MM.1S (cell line): ENCODE measurements around the gene SURF2.

Experiments used
- DNase-seq: peaks from one replicate; pipeline ENCODE4 v3.0.0-alpha.2; 2015
- H2AFZ ChIP-seq: fragments of 300-600 bp; sonication (generic); 2 replicates; pipeline ENCODE4 v1.6.0; 2016; ENCODE audit warnings: antibody characterized with exemption, low read length
- H3F3A ChIP-seq: fragments of 300-600 bp; sonication (generic); 2 replicates; pipeline ENCODE4 v1.6.1; 2016; ENCODE audit warnings: mild to moderate bottlenecking, antibody characterized with exemption, low read length, moderate library complexity, mixed read lengths; ENCODE audit not compliant: insufficient read depth
- H3K27ac ChIP-seq: fragments of 300-600 bp; sonication (generic); 2 replicates; pipeline ENCODE4 v1.5.1; 2016; ENCODE audit warnings: mild to moderate bottlenecking, low read length
- H3K27me3 ChIP-seq: fragments of 300-600 bp; sonication (generic); replicated peaks from 2 replicates; pipeline ENCODE4 v1.6.0; 2016; ENCODE audit warnings: low read length; ENCODE audit not compliant: insufficient read depth
- H3K36me3 ChIP-seq: fragments of 300-600 bp; sonication (generic); replicated peaks from 2 replicates; pipeline ENCODE4 v1.6.1; 2016; ENCODE audit warnings: mild to moderate bottlenecking, low read length, mixed read lengths; ENCODE audit not compliant: insufficient read depth
- H3K4me1 ChIP-seq: fragments of 300-600 bp; sonication (generic); 2 replicates; pipeline ENCODE4 v1.6.1; 2016; ENCODE audit warnings: low read length, mixed read lengths
- H3K4me2 ChIP-seq: fragments of 300-600 bp; sonication (generic); 2 replicates; pipeline ENCODE4 v1.6.0; 2016; ENCODE audit warnings: low read depth, low read length
- H3K4me3 ChIP-seq: fragments of 300-600 bp; sonication (generic); 2 replicates; pipeline ENCODE4 v1.5.1; 2016; ENCODE audit warnings: low read length, mixed read lengths
- H3K79me2 ChIP-seq: fragments of 300-600 bp; sonication (generic); 2 replicates; pipeline ENCODE4 v1.6.1; 2016; ENCODE audit warnings: mixed run types, low read length, mixed read lengths
- H3K9ac ChIP-seq: fragments of 300-600 bp; sonication (generic); 2 replicates; pipeline ENCODE4 v1.6.1; 2016; ENCODE audit warnings: low read length, mixed read lengths
- H3K9me2 ChIP-seq: fragments of 300-600 bp; sonication (generic); replicated peaks from 2 replicates; pipeline ENCODE4 v1.6.1; 2016; ENCODE audit warnings: mild to moderate bottlenecking, low read length, mixed read lengths; ENCODE audit not compliant: insufficient read depth
- H3K9me3 ChIP-seq: fragments of 300-600 bp; sonication (generic); replicated peaks from 2 replicates; pipeline ENCODE4 v1.6.1; 2016; ENCODE audit warnings: mild to moderate bottlenecking, low read length, mixed read lengths; ENCODE audit not compliant: insufficient read depth
- H4K20me1 ChIP-seq: fragments of 300-600 bp; sonication (generic); 2 replicates; pipeline ENCODE4 v1.6.1; 2016; ENCODE audit warnings: mild to moderate bottlenecking, low read length, moderate library complexity, mixed read lengths; ENCODE audit not compliant: insufficient read depth
- CTCF ChIP-seq: fragments of 300-600 bp; sonication (generic); IDR thresholded peaks from 2 replicates; pipeline ENCODE4 v1.5.1; 2016; ENCODE audit warnings: antibody characterized with exemption, low read length, mixed read lengths
- EZH2 ChIP-seq: fragments of 300-600 bp; sonication (generic); optimal IDR thresholded peaks from 2 replicates; pipeline ENCODE3; 2017; ENCODE audit warnings: low read depth, mild to moderate bottlenecking, antibody characterized with exemption, low read length, mixed read lengths
- EZH2phosphoT487 ChIP-seq: fragments of 300-600 bp; sonication (generic); IDR thresholded peaks from 2 replicates; pipeline ENCODE4 v1.6.1; 2018; ENCODE audit warnings: antibody characterized with exemption, low read length

SURF2 gene

DNA sequence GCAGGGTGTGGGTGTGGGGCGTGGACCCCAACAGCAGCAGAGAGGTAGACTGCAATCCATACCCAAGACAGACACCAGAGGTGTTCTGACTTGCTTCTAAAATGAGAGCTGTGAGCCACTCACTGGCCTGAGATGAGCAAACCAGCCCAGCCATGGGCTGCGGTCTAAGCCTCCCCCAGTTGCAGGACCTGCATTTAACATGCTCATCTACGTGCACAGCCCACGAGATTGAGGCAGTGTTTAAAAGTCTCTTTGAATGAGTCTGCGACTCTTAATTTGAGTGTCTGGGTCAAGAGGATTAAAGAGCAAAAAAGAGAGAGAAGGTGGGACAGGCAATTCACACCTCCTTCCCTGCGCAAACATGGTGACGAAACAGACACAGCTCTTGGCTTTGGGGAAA is 13.6 kb downstream of the SURF2 start:
- no peak overlapping the region for H3K4me2 ChIP-seq
- TF ChIP-seq EZH2phosphoT487: no peak
- no peak for TF ChIP-seq CTCF
- TF ChIP-seq EZH2: no peak
- H3K36me3 ChIP-seq: peaks cover 8% of the 10 kb centered on the region; the same call in 1 of the 2 replicates
- H3K4me3 ChIP-seq: no peak overlapping the region
- peaks cover 99% of the 10 kb centered on the region for H3K79me2 ChIP-seq
- no peaks in the 10 kb centered on the region for H3F3A ChIP-seq
- H4K20me1 ChIP-seq: peaks cover 47% of the 10 kb centered on the region
- no peaks in the 10 kb centered on the region for H3K4me1 ChIP-seq
- no peaks in the 10 kb centered on the region for H3K9me3 ChIP-seq
- no peak overlapping the region for H3K27ac ChIP-seq
- H2AFZ ChIP-seq: no peak overlapping the region
- no peaks in the 10 kb centered on the region for H3K27me3 ChIP-seq
- no peak overlapping the region for H3K9ac ChIP-seq
- H3K9me2 ChIP-seq: no peaks in the 10 kb centered on the region
- DNase-seq: no peak

DNA sequence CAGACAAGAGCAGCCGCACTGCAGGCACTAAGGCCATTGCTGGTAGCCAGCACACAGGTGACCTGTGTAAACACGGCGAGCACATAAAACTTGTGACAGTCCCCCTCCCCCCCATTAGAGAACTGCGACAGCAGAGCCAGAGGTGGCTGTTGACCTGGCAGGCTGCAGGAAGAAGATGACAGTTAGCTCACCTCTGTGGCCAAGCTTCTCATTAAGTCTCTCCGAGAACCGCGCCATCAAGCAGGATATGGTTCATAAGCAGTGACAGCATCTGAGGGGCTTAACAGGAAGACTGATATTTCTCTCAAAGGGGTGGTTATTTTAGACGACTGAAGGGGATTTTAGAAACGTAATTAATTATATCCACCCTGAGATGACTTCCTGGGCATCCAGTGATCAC is 14.3 kb downstream of the SURF2 start:
- Histone ChIP-seq H2AFZ (no peak overlapping the region), H3K4me3 (no peak overlapping the region), H3K9me3 (no peaks in the 10 kb centered on the region), H3K9ac (no peak overlapping the region), H3K4me1 (no peaks in the 10 kb centered on the region), H3F3A (no peaks in the 10 kb centered on the region), H3K27ac (no peak overlapping the region), H3K4me2 (no peak overlapping the region), H3K79me2 (peaks cover 100% of the 10 kb centered on the region), H4K20me1 (peaks cover 47% of the 10 kb centered on the region), H3K27me3 (no peaks in the 10 kb centered on the region), H3K36me3 (peaks cover 2% of the 10 kb centered on the region; the same call in 1 of the 2 replicates), H3K9me2 (no peaks in the 10 kb centered on the region)
- no peak for TF ChIP-seq EZH2phosphoT487
- no peak for DNase-seq

GRCh38 chr9:133371261-133371711 is 14.9 kb downstream of the SURF2 start:
- no peak for DNase-seq
- Histone ChIP-seq H3K4me1 (no peaks in the 10 kb centered on the region), H3K9ac (no peak overlapping the region), H4K20me1 (peaks cover 47% of the 10 kb centered on the region), H3K27me3 (peaks cover 1% of the 10 kb centered on the region; the same call in 1 of the 2 replicates), H3K27ac (no peak overlapping the region), H3K4me2 (no peak overlapping the region), H3K4me3 (no peak overlapping the region), H2AFZ (no peak overlapping the region), H3F3A (no peaks in the 10 kb centered on the region), H3K79me2 (peaks cover 94% of the 10 kb centered on the region), H3K9me2 (no peaks in the 10 kb centered on the region), H3K36me3 (no peaks in the 10 kb centered on the region; the same call in 1 of the 2 replicates), H3K9me3 (no peaks in the 10 kb centered on the region)
- TF ChIP-seq EZH2phosphoT487 (no peak), EZH2 (no peak), CTCF (no peak)

DNA sequence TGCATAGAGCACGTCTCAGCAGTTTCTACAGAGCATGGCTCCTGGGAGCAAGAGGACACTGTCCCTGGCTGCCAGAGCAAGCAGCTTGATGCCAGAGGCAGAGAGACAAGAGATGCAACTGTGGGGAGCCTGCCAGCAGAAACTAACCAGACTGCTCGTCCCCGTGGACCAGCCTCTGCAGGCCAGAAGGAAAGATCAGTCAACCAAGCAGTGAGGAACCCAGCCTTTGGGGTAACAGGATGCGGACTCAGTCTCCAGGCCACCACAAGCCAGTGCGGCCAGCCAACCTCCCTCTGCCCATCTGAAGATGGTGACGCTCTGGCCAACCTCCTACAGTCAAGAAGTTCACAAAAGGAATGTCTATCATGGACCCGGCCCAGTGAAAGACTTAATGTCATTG is 15.8 kb downstream of the SURF2 start:
- Histone ChIP-seq H3K79me2 (peaks cover 86% of the 10 kb centered on the region), H3K9me2 (no peaks in the 10 kb centered on the region), H3K4me3 (no peak overlapping the region), H3K9ac (no peak overlapping the region), H3K4me1 (no peaks in the 10 kb centered on the region), H4K20me1 (peaks cover 47% of the 10 kb centered on the region), H3K9me3 (no peaks in the 10 kb centered on the region), H2AFZ (no peak overlapping the region), H3K27ac (no peak overlapping the region), H3K4me2 (no peak overlapping the region), H3K27me3 (peaks cover 10% of the 10 kb centered on the region), H3F3A (no peaks in the 10 kb centered on the region), H3K36me3 (no peaks in the 10 kb centered on the region; the same call in 1 of the 2 replicates)
- no peak for DNase-seq
- TF ChIP-seq EZH2 (no peak), CTCF (no peak), EZH2phosphoT487 (no peak)
